Ammon's horn (tissue), 1 donor: ENCODE measurements around the gene TMEM17.

Source experiments
- DNase-seq: peaks from one replicate; pipeline ENCODE4 v3.0.0-alpha.2; 2016; ENCODE audit warnings: low spot score

TMEM17 gene

GRCh38 chr2:62511636-62512035, 5.6 kb upstream of the TMEM17 start:
- DNase-seq: no peak

GRCh38 chr2:62506421-62506750, 391 bp upstream of the TMEM17 start:
- no peak for DNase-seq

- DNase-seq: peak; percentile 15
Measured at GRCh38 chr2:62505109-62505749, 766 bp downstream of the TMEM17 start.

- DNase-seq: no peak
Measured at GRCh38 chr2:62504657-62505056, 1.3 kb downstream of the TMEM17 start.

- DNase-seq: no peak
Measured at GRCh38 chr2:62501794-62502500, 4.0 kb downstream of the TMEM17 start.

GRCh38 chr2:62501069-62501468, 4.9 kb downstream of the TMEM17 start:
- no peak for DNase-seq

- no peak for DNase-seq
Measured at GRCh38 chr2:62499430-62500060, 6.5 kb downstream of the TMEM17 start.

GRCh38 chr2:62498739-62499138, 7.3 kb downstream of the TMEM17 start:
- no peak for DNase-seq

- DNase-seq: no peak
Measured at GRCh38 chr2:62495761-62496160, 10.2 kb downstream of the TMEM17 start.

- no peak for DNase-seq
Measured at GRCh38 chr2:62492048-62492447, 13.9 kb downstream of the TMEM17 start.

- no peak for DNase-seq
Measured at GRCh38 chr2:62489702-62490101, 16.3 kb downstream of the TMEM17 start.

GRCh38 chr2:62489162-62489561, 16.8 kb downstream of the TMEM17 start:
- peak; percentile 50 for DNase-seq

- DNase-seq: no peak
Measured at GRCh38 chr2:62486439-62486765, 19.6 kb downstream of the TMEM17 start.

GRCh38 chr2:62485761-62486438, 20.1 kb downstream of the TMEM17 start:
- no peak for DNase-seq

- DNase-seq: no peak
Measured at GRCh38 chr2:62482558-62483352, 23.2 kb downstream of the TMEM17 start.

GRCh38 chr2:62479917-62480316, 26.1 kb downstream of the TMEM17 start:
- no peak for DNase-seq

- DNase-seq: peak; percentile 53
Measured at GRCh38 chr2:62478093-62478580, 27.9 kb downstream of the TMEM17 start.

GRCh38 chr2:62477573-62477972, 28.4 kb downstream of the TMEM17 start:
- DNase-seq: no peak

GRCh38 chr2:62475172-62476011, 30.6 kb downstream of the TMEM17 start:
- peak; percentile 77 for DNase-seq

GRCh38 chr2:62474176-62474575, 31.8 kb downstream of the TMEM17 start:
- DNase-seq: peak; percentile 67

GRCh38 chr2:62473246-62473827, 32.7 kb downstream of the TMEM17 start:
- DNase-seq: no peak
